Jurkat, Clone E6-1 (cell line): ENCODE results near the gene HJV. TPM values are rescaled to one million over a fixed set of nuclear protein-coding genes. Genes with fewer than 3 reads are reported as not detected.
A peak's percentile ranks its signal among the peaks of the same experiment; 100 is the strongest.
"Not testable (repeated sequence)": the region's sequence is repeated elsewhere in the genome, so short reads cannot be mapped to it uniquely, and the experiment has no call there.

ENCODE experiments used
- DNase-seq: peaks from one replicate; pipeline ENCODE4 v3.0.0-alpha.2; 2011; ENCODE audit warnings: low read depth, low spot score
- H3K4me3 ChIP-seq: 2 replicates; pipeline ENCODE4 v1.5.1; 2011; ENCODE audit warnings: mild to moderate bottlenecking, low read length, control low read depth, moderate library complexity
- polyA plus RNA-seq: library from polyadenylated mRNA; unstranded; fragments of >200 nt; gene quantifications from one replicate; pipeline ENCODE4 v1.2.1, GENCODE V29; 2012; ENCODE audit warnings: missing spikeins; ENCODE audit not compliant: insufficient read length, insufficient read depth

Gene HJV, protein sequence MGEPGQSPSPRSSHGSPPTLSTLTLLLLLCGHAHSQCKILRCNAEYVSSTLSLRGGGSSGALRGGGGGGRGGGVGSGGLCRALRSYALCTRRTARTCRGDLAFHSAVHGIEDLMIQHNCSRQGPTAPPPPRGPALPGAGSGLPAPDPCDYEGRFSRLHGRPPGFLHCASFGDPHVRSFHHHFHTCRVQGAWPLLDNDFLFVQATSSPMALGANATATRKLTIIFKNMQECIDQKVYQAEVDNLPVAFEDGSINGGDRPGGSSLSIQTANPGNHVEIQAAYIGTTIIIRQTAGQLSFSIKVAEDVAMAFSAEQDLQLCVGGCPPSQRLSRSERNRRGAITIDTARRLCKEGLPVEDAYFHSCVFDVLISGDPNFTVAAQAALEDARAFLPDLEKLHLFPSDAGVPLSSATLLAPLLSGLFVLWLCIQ
- not detected for polyA plus RNA-seq

DNA sequence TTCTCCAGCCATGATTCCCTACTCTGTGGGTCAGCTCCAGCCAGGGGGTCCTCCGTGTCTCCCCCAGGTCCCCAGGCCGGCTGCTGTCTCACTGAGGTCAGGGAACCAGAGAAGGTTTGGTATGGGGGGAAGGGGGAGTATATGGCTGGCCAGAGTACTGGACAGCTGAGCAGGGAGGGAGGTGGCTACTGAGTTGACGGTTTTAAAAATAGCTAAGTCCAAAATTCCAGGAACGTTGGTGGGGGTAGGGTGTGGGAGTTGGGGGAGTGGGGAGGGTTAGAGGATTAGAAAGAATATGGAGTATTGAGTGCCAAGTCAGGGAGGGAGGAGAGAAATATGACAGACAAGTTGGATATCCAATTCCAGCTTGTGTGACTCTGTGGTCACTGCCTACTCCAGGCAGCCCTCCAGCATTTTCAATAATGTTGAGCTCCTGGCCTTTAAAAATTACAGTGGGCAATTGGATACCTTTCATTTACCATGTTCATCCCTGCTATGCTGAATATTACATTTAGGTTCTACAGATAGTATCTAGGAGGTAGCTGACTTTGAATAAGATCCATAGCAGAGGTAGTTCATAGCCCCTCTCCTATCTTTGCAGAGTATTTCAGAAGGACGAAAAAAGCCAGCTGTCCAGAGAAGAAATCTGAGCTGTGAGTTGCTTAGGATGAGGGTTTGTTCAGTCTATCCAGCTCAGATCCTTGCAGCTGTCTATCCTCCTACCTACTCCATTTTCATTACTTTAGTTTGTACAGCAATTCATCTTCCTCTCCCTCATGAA lies at the start of gene HJV:
Gene HJV, minus strand, starts transcription at position 114 of the 781 bp plus-strand sequence. CDS start 1,504 bp downstream, outside the sequence.
- H3K4me3 ChIP-seq = no peak within 1 kb of the TSS
- DNase-seq = no peak

DNA sequence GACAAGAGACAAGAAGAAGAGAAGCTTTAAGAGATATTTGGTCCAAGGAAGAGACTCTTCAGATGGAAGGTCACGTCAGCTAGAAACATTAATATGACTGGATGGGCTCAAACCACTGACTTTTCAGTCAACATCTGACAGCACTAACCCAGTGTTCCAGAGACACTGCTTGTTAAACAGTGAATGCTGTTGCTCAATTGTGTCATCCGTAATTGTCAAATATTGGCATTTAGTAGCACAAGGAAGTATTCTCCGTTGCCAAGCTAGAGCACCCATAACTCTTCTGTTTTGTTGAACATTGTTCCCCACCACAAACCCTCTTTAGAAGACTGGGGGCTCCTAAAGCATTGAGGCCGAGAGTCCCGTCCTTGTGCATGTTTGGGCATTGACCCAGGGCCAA lies 37.6 kb upstream of the HJV start:
- not testable (repeated sequence) for DNase-seq, H3K4me3 ChIP-seq

DNA sequence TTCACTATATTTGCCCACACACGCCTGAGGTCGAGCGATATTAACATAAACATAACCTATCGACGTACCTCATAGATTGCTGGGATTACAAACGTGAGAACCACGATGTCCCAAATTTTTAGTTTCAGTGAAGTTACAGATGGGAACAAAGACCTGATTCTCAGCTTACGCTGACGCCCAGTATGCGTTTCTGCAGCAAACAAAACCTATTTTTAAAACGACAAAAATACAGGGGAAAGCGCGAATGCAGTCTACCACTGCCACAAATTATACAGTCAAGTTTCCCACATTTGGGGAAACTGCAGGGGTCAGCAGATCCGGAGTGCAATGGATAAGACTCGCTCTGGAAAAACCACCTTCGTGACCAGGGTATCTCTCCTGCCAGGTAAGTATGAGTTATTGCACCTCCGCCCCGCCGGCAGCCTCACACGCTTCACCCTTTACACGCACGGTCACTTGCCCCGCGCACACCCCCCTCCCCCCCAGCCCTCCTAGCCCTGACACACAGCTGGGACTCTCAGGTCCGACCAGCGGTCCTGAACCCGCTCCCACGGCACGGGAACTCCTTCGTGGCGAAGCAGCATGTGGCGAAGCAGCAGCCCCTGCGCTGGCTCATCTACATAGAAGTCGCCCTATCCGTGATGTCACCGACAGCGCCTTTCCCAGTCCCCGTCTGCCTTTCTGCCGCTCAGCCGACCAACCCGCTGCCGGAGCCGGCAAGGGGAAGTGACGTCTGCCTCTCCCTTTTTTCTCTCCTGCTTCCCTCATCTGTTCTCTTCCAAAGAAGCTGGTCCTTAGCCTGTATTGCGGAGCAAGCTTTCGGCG lies 30.5 kb upstream of the HJV start:
- H3K4me3 ChIP-seq = peak overlapping the region; percentile 49
- DNase-seq = peak; percentile 96

DNA sequence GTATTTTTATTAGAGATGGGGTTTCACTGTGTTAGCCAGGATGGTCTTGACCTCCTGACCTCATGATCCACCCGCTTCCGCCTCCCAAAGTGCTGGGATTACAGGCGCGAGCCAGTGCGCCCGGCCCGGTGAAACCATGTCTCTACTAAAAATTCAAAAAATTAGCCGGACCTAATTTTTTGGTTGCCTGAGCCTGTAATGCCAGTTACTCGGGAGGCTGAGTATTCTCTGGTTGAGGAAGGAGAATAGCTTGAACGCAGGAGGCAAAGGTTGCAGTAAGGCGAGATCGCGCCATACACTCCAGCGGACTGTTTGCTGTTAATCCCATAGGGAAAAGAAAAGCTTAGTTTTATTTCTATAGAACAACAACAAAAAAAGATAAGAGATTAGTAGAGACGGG lies 29.9 kb upstream of the HJV start:
- peak overlapping the region; percentile 49 for H3K4me3 ChIP-seq

DNA sequence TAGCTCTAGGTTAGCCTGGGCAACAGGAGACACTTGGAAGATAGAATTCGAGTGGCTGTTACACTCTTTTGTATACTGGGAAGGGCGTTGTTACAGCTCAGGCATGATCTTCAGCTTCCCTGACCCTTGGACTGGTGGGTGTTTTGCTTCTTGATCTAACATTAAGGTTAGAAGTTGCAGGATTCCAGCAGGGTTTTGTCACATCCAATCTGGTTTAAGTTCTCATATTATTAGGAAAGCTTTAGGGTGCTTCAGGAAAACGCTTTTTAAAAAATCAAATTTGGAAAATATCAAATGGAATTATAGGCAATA lies 29.1 kb upstream of the HJV start:
- H3K4me3 ChIP-seq, DNase-seq: not testable (repeated sequence)

More for the DNA sequence above, 29.9 kb upstream of the HJV start:
- DNase-seq = no peak

DNA sequence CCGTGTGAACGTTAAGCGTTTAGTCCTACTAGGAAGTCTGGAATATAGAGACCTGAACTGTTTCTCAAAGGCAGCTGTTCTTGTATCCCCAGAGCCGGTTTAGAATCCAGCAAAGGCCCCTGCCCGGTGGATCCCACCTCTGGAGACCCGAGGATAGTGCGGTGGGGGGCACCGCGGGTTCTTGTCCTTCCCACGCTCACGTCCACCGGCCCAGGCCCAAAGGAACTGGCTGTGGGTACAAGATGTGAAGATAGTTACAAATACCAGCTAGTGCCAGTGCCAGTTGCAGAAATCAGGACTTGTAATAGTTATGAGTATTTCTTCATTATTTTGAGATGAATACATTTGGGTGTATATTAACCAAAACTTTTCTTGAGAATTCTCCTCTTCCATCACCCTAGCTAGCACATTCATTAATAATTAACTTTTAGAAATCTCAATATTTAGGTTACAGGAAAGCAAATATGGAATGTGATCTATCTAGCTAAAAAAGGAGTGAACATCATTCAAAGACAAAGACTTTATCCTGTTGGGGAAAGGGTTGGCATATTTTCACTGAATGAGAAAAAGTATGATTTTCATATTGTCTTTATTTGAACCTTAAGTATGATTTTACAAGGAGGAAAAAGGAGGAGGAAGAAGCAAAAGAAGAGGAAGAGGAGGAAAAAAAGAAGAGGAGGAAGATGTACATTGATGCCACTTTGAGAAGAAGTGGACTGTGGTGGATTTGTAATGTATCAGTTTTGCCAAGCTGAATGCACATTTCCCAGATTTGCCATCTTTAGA lies 28.5 kb upstream of the HJV start:
- H3K4me3 ChIP-seq, DNase-seq: not testable (repeated sequence)

DNA sequence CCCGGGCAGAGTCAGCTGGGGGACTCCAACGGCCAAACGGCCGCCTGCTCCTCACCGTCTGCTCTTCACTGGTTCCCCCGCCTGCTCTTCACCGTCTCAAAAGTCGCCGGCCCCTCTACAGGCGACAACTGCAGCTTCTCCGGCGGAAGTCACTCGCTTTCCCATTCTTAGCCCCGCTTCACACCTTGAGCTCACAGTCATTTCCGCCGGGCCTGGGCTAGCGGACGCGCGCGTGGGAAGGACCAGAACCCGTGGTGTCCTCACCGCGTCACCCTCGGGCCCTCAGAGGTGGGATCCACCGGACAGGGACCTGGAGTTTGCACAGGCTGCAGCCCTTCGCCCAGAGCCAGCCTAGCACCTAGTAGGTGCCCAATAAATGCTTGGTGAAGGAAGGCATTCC lies 27.9 kb upstream of the HJV start:
- no peak overlapping the region for H3K4me3 ChIP-seq
- DNase-seq = no peak

DNA sequence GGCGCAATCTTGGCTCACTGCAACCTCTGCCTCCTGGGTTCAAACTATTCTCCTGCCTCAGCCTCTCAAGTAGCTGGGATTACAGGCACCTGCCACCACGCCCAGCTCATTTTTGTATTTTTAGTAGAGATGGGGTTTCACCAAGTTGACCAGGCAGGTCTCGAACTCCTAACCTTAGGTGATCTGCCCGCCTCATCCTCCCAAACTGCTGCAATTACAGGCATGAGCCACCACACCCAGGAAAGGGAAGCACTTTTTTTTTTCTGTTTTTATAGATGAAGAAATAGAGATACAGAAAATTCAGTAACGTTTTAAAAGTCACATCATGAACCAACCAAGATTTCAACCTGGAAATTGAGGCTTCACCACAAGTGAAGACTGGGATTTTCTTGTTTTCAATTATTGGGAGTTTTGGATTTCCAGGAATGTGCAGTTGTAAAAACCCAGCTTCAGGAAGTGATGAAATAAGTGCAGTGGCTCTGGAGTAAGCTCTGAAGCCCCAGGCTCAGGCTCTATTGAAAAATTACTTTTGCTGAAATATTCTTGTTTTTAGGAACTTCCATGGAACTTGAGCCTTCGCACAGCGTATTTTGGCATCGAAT lies 27.1 kb upstream of the HJV start:
- not testable (repeated sequence) for DNase-seq, H3K4me3 ChIP-seq

DNA sequence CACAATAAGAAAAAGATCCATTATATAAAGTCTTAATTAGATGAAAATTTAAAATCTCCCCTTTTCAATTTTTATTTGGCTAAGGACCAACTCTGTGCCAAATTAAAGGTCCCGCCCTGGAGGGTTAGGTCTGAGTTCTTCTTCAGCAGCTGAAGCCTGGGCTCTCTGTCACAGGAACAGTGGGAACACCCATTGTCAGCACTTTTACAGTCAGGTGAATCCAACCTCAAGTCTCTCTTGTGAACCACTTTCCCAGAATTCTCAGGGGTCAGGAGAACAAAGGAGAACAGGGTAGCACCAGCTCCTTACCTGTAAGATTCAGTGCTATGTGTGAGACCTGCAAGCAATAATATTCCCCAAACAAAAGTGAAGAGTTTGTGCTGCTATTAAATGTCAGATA lies 25.1 kb upstream of the HJV start:
- H3K4me3 ChIP-seq = no peak overlapping the region
- DNase-seq = no peak

DNA sequence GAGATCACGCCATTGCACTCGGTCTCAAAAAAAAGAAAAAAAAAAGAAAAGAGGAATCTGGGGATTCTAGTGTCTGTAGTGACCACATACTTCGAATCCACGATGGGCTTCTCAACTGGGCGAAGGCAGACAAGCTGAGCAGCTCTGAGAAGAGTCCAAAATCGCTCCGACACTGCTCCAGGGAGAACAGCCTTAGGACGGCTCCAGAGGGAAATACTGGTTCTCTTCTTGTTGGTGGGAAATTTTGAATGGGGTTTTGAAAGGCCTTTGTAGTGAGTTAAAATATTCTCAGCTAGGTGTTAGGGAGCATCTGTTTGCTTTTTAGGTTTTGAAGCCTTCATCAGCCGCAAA lies 18.3 kb upstream of the HJV start:
- no peak overlapping the region for H3K4me3 ChIP-seq

DNA sequence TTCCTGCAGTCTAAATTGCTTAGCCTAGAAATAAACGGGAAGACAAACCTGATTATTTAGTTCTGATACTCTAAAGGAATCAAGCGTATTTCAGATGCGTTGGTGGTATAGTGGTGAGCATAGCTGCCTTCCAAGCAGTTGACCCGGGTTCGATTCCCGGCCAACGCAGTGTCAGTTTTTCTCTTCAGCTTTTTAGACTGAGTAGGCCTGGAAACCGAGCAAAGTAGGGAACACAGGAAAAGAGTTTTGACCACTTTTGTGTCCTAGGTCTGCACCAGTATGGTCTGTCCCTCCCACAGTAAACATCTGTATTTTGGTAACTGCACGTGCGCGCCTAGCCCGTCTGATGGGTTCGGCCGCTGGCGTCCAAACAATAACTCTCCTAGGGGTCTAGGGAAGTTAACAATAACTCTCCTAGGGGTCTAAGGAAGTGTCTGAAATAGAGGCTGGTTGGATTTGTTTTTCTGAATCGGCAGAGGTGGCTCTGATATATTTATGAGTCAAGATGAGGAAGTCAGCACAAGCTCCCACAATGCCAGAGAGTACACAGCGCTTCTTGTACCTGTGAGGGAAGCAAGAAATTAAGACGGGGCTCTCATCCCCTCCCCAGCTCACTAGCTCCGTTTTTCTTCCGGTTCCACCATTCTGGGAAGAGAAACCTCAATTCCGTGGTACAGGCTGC lies 15.6 kb upstream of the HJV start:
- DNase-seq = peak; percentile 83
- peak overlapping the region; percentile 96 for H3K4me3 ChIP-seq

More for the DNA sequence above, 18.3 kb upstream of the HJV start:
- DNase-seq = no peak

DNA sequence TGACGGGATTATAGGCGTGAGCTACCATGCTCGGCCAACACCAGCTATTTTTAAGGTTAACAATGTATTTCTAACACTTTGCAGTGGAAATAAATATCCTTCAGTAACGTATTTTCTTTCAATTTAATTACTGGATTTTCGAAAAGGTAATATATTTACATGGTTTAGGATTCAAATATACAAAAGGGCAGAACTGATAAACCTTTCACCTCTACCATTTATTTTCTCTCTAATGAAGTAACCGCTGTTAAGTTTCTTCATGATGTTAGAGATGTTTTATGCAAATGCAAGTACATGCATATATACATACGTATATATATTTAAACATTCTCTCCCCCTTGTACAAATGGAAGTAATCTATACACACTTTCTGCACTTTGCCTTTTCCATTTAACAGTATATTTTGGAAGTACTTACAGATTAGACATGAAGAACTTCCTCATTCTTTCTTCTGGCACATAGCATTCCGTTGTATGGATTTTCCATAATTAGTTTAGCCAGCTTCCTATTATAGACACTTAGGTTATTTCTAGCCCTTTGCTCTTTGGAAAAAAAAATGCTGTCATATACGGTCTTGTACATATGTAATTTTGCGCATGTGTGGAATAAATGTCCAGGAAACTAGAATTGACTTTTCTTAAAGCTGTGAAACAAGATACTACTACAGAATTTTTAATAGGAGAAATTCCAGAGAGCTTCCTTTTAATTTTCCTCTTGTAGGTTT lies 14.9 kb upstream of the HJV start:
- no peak for DNase-seq
- H3K4me3 ChIP-seq = peak overlapping the region; percentile 96

DNA sequence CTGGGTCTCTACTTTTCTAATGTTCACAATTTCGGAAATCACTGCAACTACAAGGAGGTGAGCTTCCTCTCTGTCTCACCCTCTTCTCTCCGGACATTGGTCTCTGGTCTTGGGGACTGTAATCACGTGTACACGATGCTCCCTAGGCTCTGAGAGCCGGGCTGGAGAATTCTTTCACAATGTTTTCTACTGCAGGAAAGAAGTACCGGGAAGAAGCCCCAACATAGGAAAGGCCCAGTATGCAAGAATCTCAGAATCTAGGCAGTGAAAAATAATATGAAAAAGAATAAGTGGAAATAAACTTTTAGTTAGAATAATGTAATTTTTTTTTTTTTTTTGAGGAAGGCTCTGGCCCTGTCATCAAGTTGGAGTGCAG lies 13.5 kb upstream of the HJV start:
- peak overlapping the region; percentile 46 for H3K4me3 ChIP-seq
- DNase-seq = no peak

DNA sequence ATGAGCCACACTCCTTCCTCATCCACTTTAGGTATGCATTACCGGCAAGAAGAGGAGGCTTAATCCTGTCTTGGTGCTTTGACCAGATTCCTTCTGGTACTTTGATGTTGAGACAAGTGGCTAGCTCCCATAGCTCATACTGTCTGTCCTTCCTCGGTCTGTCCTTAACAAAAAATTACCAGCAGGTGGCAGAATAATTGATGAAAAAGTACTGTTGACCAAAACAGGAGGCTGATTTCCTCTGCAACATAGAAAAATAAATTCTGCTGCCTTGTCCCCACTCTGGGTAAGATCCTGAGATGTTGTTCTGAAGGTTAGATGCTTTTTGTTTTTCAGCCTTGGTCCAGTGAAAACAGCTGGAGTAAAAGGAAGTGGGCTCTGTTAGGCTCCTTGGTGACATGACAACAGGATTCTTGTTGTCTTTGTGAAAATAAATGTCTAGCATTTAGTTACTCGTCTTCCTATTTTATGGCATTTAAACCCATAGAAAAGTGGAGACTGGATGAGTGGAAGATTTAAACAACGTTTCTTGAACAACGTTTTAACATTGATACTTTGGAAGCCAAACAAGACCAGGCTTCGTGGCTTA lies 11.2 kb upstream of the HJV start:
- DNase-seq = peak; percentile 32
- H3K4me3 ChIP-seq = no peak overlapping the region

DNA sequence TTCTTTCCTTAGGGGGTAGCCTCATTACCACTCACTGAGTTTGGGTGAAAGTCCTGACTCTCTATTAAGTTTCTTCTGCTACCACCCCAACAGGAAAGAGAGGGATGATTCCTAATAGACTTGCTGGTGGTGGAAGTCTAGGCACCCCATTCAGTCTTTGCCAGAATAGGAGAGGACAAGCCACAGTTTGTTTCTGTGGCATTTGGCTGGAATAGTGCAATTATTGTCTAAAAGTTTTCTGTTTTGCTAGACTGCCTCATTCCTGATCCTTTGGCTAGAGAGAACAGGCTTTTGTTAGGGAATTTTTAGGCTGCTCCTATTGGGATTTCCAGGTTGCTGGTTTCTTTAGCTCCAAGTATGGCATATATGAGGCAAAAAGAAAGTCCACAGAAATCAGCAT lies 9.9 kb upstream of the HJV start:
- no peak overlapping the region for H3K4me3 ChIP-seq
- no peak for DNase-seq

DNA sequence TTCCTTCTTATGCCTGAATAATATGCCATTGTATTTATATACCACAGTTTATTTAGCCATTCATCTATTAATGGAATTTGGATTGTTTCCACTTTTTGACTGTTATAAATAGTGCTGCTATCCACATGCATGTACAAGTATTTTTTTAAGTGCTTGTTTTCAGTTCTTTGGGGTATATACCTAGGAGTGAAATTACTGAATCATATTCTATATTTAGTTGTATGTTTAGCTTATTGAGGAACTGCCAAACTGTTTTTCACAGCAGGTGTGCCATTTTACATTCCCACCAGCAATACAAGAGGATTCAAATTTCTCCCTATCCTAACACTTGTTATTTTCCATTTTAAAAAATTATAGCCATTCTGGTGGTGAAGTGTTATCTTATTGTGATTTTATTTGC lies 7.6 kb upstream of the HJV start:
- no peak overlapping the region for H3K4me3 ChIP-seq
- no peak for DNase-seq

DNA sequence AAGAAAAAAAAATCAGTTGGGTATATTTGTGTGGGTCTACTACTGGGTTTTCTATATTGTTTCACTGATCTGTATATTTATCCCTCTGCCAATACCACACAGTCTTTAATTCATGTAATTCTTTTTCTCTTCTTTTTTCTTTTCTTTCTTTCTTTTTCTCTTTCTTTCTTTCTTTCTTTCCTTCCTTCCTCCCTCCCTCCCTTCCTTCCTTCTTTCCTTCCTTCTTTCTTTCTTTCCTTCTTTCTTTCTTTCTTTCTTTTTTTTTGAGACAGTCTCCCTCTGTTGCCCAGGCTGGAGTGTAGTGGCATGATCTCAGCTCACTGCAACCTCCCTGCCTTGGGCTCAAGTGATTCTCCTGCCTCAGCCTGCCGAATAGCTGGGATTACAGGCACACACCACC lies 5.1 kb upstream of the HJV start:
- DNase-seq = not testable (repeated sequence)

More for the DNA sequence above, 5.1 kb upstream of the HJV start:
- not testable (repeated sequence) for H3K4me3 ChIP-seq
